Uterus (tissue), 2 donors: Measurements from ENCODE around the gene SRGAP1.

Experiments used
- CTCF ChIP-seq, 4 experiments: fragments of 200-600 bp in 2 of 4; fragments of 450-650 bp in 2 of 4; sonication (generic) in 2 of 4; IDR thresholded peaks; one replicate each; pipeline ENCODE4 v1.5.1; 2016 to 2019; ENCODE audit warnings: antibody characterized with exemption in 4 of 4, mild to moderate bottlenecking in 2 of 4, moderate library complexity in 1 of 4
- POLR2A ChIP-seq, 2 donors: fragments of 450-650 bp; IDR thresholded peaks; one replicate each; pipeline ENCODE4 v1.6.1; 2016; ENCODE audit warnings: antibody characterized with exemption in 2 of 2, mild to moderate bottlenecking in 1 of 2, moderate library complexity in 1 of 2

- no peak for TF ChIP-seq CTCF (IDR thresholded peaks at IDR 0.05)
- no peak for TF ChIP-seq POLR2A (IDR thresholded peaks at IDR 0.05)
Observed at GRCh38 chr12:63816031-63816430, 28.5 kb upstream of the SRGAP1 start.
